HG02763 (cell line): ENCODE results near the gene SMAD5.

Experiments used
- ATAC-seq: cut with Tn5 transposase; IDR thresholded peaks from one replicate; pipeline ENCODE4 v1.9.1; 2021; ENCODE audit warnings: mild to moderate bottlenecking, moderate library complexity; ENCODE audit not compliant: unreplicated experiment

SMAD5 gene

GRCh38 chr5:136194576-136194975, 61.9 kb downstream of the SMAD5 start:
- no peak for ATAC-seq

GRCh38 chr5:136195971-136196820, 63.6 kb downstream of the SMAD5 start:
- no peak for ATAC-seq

- ATAC-seq: no peak
These were observed 65.0 kb downstream of the SMAD5 start for GRCh38 chr5:136197462-136198142.

- ATAC-seq: no peak
These were observed 65.8 kb downstream of the SMAD5 start for GRCh38 chr5:136198453-136198852.

- ATAC-seq: no peak
These were observed 66.8 kb downstream of the SMAD5 start for GRCh38 chr5:136199408-136199807.

- ATAC-seq: no peak
These were observed 67.5 kb downstream of the SMAD5 start for GRCh38 chr5:136200130-136200529.

GRCh38 chr5:136200761-136201160, 68.1 kb downstream of the SMAD5 start:
- ATAC-seq: no peak

- no peak for ATAC-seq
These were observed 69.2 kb downstream of the SMAD5 start for GRCh38 chr5:136201870-136202269.

- no peak for ATAC-seq
These were observed 70.0 kb downstream of the SMAD5 start for GRCh38 chr5:136202469-136203205.

- no peak for ATAC-seq
These were observed 70.8 kb downstream of the SMAD5 start for GRCh38 chr5:136203303-136203922.

GRCh38 chr5:136205061-136205702, 72.5 kb downstream of the SMAD5 start:
- ATAC-seq: no peak

GRCh38 chr5:136205941-136206340, 73.3 kb downstream of the SMAD5 start:
- ATAC-seq: no peak

GRCh38 chr5:136206361-136206760, 73.7 kb downstream of the SMAD5 start:
- no peak for ATAC-seq

GRCh38 chr5:136207631-136208030, 75.0 kb downstream of the SMAD5 start:
- ATAC-seq: no peak

GRCh38 chr5:136208916-136209315, 76.3 kb downstream of the SMAD5 start:
- ATAC-seq: no peak

GRCh38 chr5:136209346-136209910, 76.8 kb downstream of the SMAD5 start:
- no peak for ATAC-seq

GRCh38 chr5:136210259-136210658, 77.6 kb downstream of the SMAD5 start:
- ATAC-seq: no peak

GRCh38 chr5:136211282-136212040, 78.8 kb downstream of the SMAD5 start:
- ATAC-seq: no peak

GRCh38 chr5:136212252-136212721, 79.6 kb downstream of the SMAD5 start:
- no peak for ATAC-seq
